ENCODE results near the gene TMEM120B. TPM values are rescaled to one million over a fixed set of nuclear protein-coding genes. Genes with fewer than 3 reads are reported as not detected.

The TMEM120B gene
- total RNA-seq, 2 experiments from 2014 or later = 12.4 to 21.5 TPM

DNA sequence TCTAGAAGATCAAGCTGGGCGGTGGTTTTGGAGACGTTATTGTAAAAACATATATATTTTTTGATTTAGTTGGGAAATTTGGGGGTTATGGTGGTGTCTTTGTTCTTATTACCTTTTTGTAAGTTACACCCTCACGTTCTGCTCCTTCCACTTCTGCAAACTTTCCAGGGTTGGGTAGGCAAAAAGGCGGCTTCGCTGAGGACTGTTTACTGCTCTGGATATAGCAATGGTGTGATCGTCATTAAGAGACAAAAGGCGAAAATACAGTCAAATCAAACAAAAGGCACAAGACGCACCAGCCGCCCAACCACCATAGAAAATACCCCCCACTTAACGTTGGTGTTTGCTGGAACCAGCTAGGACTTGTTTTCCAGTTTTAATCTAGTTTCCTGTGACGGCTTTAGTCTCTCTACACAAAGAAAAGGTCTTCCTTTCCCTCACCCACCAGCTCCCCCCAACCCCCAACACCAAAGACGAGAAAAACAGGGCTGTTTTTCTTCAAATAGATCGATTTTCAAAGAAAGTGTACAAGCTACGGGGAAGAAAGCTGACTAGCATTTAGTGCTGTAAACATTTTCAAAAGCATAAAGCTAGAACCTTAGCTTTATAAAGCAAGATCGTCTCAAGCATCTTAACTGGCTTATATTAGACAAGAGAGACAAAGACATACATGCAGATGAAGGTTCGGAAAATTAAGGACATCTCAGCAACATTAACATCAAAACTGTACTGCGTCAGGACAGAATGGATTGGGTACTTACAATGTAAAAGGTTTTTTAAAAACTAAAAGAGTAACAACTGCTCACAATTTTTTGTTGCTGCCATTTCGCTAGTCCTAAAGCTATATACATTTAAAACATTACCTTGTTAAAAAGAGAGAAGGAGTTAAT lies 89.3 kb downstream of the TMEM120B start:
- Histone ChIP-seq H3K9me3 (ENCODE audit: low read length) (no peaks in the 10 kb centered on the region), H3K4me2 (ENCODE audit: low read length) (peak overlapping the region; percentile 99), H3K9me2 (ENCODE audit: insufficient read depth, low read length) (no peaks in the 10 kb centered on the region), H3K79me2 (ENCODE audit: insufficient read depth, low read depth, low read length) (peaks cover 27% of the 10 kb centered on the region; the same call in 1 of the 2 replicates), H2AFZ (ENCODE audit: low read length) (peak overlapping the region; percentile 6; the same call in 1 of the 2 replicates), H4K20me1 (ENCODE audit: insufficient read depth, low read length) (peaks cover 2% of the 10 kb centered on the region; the same call in 1 of the 2 replicates), H3K4me3 (ENCODE audit: low read depth, low read length, poor library complexity, severe bottlenecking) (peak overlapping the region; percentile 75), H3K4me1 (ENCODE audit: insufficient read depth, low read length, poor library complexity, severe bottlenecking) (peaks cover 57% of the 10 kb centered on the region), H3K36me3 (ENCODE audit: insufficient read depth, low read length) (peaks cover 11% of the 10 kb centered on the region; the same call in 1 of the 2 replicates), H3K27ac (ENCODE audit: low read depth, low read length, poor library complexity, severe bottlenecking) (peak overlapping the region; percentile 95)
- ChIA-PET CTCF (ENCODE audit: unreplicated experiment) (interaction anchor here (0.6 to 2.6 kb wide), 3 partner anchors 9 to 20 kb away, joined by 3 to 13 read pairs (median 3); partner anchors contain the start of gene RHOF), POLR2A (interaction anchor here (0.6 to 3.0 kb wide), 16 partner anchors 8 to 208 kb away, joined by 3 to 19 read pairs (median 4); partner anchors contain the start of genes PSMD9 and RHOF)
- DNase-seq (ENCODE audit: low spot score) = peak; percentile 66
- intact Hi-C loops (cut with micrococcal nuclease; ENCODE audit: unreplicated experiment) = loop anchor here (2.0 to 5.0 kb wide), 3 partner anchors 175 to 205 kb away; partner anchors contain the start of gene ORAI1
- TF ChIP-seq, protein P1, sequence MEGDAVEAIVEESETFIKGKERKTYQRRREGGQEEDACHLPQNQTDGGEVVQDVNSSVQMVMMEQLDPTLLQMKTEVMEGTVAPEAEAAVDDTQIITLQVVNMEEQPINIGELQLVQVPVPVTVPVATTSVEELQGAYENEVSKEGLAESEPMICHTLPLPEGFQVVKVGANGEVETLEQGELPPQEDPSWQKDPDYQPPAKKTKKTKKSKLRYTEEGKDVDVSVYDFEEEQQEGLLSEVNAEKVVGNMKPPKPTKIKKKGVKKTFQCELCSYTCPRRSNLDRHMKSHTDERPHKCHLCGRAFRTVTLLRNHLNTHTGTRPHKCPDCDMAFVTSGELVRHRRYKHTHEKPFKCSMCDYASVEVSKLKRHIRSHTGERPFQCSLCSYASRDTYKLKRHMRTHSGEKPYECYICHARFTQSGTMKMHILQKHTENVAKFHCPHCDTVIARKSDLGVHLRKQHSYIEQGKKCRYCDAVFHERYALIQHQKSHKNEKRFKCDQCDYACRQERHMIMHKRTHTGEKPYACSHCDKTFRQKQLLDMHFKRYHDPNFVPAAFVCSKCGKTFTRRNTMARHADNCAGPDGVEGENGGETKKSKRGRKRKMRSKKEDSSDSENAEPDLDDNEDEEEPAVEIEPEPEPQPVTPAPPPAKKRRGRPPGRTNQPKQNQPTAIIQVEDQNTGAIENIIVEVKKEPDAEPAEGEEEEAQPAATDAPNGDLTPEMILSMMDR (conservative IDR thresholded peaks at IDR 0.05; ENCODE audit: low read length) = no peak
- no peak for TF ChIP-seq EZH2phosphoT487 (IDR thresholded peaks at IDR 0.05; ENCODE audit: borderline replicate concordance, low read depth, low read length)
- BruUV-seq (replicated peaks) = TSS peak; percentile 45

DNA sequence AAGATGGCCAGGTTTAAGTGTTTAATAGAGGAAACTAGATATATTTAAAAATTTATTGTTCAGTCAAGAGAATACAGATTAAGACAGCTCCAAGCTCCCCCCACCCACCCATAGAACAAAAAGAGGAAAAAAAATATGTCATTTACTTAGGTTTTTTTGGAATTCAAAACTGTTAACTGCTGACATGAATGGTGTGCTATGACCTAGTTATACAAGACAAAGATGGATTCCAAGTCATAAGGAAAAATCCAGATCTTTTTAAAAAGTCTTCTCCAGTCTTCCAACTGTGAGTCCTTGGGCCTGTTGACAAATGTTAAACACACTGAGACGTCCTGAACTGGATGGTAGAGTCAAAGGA lies 89.9 kb downstream of the TMEM120B start:
- TSS peak; percentile 98 for BruUV-seq (replicated peaks)
- peaks cover 64% of the 10 kb centered on the region for H3K4me1 ChIP-seq (ENCODE audit: insufficient read depth, low read length, poor library complexity, severe bottlenecking)
- peaks cover 32% of the 10 kb centered on the region; the same call in 1 of the 2 replicates for H3K79me2 ChIP-seq (ENCODE audit: insufficient read depth, low read depth, low read length)
- H4K20me1 ChIP-seq (ENCODE audit: insufficient read depth, low read length) = peaks cover 6% of the 10 kb centered on the region; the same call in 1 of the 2 replicates
- H3K36me3 ChIP-seq (ENCODE audit: insufficient read depth, low read length) = peaks cover 13% of the 10 kb centered on the region; the same call in 1 of the 2 replicates
- H3K9me2 ChIP-seq (ENCODE audit: insufficient read depth, low read length) = no peaks in the 10 kb centered on the region
- peak overlapping the region; percentile 75 for H3K4me3 ChIP-seq (ENCODE audit: low read depth, low read length, poor library complexity, severe bottlenecking)
- H3K27ac ChIP-seq (ENCODE audit: low read depth, low read length, poor library complexity, severe bottlenecking) = peak overlapping the region; percentile 95
- H3K9me3 ChIP-seq (ENCODE audit: low read length) = no peaks in the 10 kb centered on the region
- H3K4me2 ChIP-seq (ENCODE audit: low read length) = peak overlapping the region; percentile 99
- DNase-seq (ENCODE audit: low spot score) = no peak
- H2AFZ ChIP-seq (ENCODE audit: low read length) = no peak overlapping the region
- intact Hi-C loops (cut with micrococcal nuclease; ENCODE audit: unreplicated experiment) = loop anchor here (2.0 to 5.0 kb wide), 3 partner anchors 175 to 205 kb away; partner anchors contain the start of gene ORAI1
- no peak for TF ChIP-seq EZH2phosphoT487 (IDR thresholded peaks at IDR 0.05; ENCODE audit: borderline replicate concordance, low read depth, low read length)
- TF ChIP-seq, protein P1 (conservative IDR thresholded peaks at IDR 0.05; ENCODE audit: low read length) = no peak
- CTCF ChIA-PET (ENCODE audit: unreplicated experiment) = interaction anchor here (2.6 kb wide), 1 partner anchor 9 kb away, joined by 13 read pairs; the partner anchor contains the start of gene RHOF
- POLR2A ChIA-PET = interaction anchor here (0.6 to 3.0 kb wide), 14 partner anchors 8 to 311 kb away, joined by 3 to 19 read pairs (median 4); partner anchors contain the start of genes PSMD9 and RHOF

All from OCI-LY7 (cell line).